ENCODE data around the gene ADAD1. TPM values are rescaled to one million over a fixed set of nuclear protein-coding genes. Genes with fewer than 3 reads are reported as not detected.

Gene ADAD1
- total RNA-seq, 1 experiment from 2014 or later = not detected

DNA sequence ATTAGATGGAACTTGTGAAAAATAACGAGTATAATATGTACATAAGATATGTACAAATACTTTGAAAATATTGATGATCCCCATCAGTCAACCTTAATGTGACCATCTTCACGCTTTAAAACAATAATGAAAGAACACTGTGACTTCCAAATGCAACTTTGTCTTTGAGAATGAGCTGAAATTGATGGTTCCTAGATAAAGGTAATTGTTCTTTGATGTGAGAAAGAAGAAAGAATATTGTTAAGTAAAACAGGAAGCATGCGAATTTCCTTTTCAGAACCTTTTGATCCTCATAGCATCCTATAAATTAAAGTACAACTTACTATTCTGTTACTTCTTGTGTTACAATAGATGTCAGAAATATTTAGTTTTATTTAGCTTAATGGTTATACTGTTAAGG lies 55.5 kb downstream of the ADAD1 start:
- no peak for DNase-seq (ENCODE audit: low spot score)
- in situ Hi-C loops (cut with HindIII; ENCODE audit: low sequenced_read_pairs) = no loop called here

DNA sequence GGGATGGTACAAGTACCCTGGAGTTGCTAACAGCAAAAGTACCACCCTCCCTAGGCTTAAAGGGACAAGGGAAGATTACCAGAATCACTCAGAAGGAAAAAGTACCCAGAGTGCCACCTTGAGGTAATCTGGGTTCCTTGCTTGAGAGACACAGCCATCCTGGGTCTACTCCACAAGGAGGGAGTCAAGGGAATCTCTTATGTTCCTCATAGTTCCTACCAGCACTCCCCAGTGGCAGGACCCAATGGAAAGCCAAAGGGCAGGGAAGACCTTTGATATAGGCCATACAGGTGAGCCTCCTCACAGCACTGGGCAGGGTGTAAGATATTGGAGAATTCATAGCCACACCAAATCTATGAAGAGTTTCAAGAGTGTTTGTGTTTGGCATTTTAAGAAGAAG lies 72.0 kb downstream of the ADAD1 start:
- peak; percentile 6 for DNase-seq (ENCODE audit: low spot score)
- in situ Hi-C loops (cut with HindIII; ENCODE audit: low sequenced_read_pairs) = no loop called here

DNA sequence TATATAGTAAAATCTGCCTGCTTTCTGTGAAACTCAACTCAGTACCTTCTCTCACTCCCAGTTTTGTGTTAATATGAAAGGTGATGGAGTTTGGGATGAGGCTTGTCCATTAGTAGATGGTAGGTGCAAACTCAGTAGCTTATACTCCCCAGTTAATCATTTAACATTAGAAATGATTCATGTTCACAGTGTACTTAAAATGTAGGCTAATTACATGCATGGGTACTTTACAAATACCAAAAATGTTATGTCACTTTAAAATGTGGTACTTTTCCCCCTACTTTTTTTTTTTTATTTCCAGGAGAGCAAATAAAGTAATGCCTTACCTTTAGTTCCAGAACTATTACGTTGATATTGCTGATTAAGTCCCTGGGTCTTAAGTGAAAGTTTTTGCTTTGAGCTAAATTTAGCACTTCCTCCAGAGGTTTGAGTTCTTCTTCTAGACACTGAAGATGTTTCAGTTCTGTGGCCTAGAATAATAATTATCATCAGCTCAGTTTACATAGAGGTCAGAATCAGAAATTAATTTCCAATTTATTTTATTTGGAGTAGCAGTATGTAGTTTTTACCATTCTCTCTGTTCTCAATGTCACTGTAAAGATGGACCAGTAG lies 74.7 kb downstream of the ADAD1 start:
- no peak for DNase-seq (ENCODE audit: low spot score)
- in situ Hi-C loops (cut with HindIII; ENCODE audit: low sequenced_read_pairs) = no loop called here

DNA sequence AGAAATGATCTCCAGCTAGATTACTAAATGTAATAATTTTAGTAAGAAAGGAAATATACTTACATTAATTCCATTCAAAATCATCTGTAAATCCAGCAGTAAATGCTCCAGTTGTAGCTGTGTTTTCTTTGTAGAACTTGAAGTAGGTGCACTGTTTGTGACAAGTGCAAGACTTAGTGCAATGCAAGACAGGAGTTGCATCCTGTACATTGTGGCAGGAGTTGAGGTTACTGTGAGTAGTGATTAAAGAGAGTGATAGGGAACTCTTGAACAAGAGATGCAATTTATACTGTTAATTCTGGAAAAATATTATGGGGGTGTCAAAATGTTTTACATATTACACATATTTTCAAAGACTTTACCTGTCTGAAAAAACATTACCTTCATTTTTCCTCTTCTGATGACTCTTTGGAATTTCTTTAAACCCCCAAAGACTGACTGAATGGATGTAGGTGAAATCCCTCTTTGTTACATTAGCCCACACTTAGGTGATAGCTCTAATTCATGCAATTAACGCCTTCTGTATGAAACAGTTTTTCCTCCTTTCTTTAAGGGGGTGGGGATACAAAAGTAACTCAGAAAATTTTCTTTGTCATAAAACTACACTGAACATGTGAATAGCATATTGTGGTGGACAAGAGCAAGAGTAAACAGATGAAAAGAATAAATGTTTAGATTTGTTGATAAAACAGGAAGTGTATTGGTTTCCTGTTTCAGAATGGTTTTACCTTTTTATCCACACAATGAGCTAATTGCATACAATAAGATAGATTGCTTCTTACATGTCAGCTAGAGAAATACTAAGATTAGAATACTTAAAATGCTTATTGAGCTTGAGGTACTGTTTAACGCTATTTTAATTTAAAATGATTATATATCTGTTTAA lies 77.7 kb downstream of the ADAD1 start, which contains the start of gene IL2:
Gene IL2, minus strand, starts transcription at position 495 of the 886 bp plus-strand sequence. Its CDS starts 285 bp downstream, at position 210.
- in situ Hi-C loops (cut with HindIII; ENCODE audit: low sequenced_read_pairs) = no loop called here
- no peak for DNase-seq (ENCODE audit: low spot score)

DNA sequence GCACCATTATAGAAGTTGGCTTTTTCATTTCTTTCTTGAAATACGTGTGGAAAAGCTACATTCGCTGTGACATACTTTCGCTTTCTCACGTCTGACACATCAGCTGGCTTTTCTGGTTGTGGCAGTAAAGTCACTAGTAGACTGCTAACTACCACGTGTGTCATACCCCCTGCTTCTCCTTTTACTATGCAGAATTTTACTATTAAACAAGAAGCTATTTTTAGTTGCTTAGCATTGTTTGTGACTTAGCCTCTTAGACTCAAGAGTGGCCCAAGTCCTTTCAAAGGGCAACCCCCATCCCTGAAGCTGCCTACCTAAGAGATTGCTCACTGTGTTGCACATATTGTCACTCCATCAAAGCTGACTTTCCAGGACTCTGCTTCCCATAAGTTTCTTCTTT lies 79.8 kb downstream of the ADAD1 start:
- in situ Hi-C loops (cut with HindIII; ENCODE audit: low sequenced_read_pairs) = no loop called here
- DNase-seq (ENCODE audit: low spot score) = no peak

DNA sequence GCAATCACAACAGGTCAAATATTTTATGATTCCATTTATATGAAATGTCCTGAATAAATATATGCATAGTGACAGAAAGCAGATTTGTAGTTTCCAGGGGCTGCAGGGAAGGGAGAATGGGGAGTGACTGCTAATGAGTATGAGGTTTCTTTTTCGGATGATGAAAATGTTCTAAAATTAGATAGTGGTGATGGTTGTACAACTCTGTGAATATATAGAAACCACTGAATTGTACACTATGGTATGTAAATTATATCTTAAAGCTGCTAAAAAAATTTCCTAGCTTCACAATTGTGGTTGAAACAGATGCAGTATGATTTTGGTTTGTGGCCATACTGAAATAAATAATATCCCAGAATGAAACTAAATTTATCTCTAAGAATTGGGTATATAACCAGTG lies 90.6 kb downstream of the ADAD1 start:
- in situ Hi-C loops (cut with HindIII; ENCODE audit: low sequenced_read_pairs) = no loop called here
- DNase-seq (ENCODE audit: low spot score) = no peak

DNA sequence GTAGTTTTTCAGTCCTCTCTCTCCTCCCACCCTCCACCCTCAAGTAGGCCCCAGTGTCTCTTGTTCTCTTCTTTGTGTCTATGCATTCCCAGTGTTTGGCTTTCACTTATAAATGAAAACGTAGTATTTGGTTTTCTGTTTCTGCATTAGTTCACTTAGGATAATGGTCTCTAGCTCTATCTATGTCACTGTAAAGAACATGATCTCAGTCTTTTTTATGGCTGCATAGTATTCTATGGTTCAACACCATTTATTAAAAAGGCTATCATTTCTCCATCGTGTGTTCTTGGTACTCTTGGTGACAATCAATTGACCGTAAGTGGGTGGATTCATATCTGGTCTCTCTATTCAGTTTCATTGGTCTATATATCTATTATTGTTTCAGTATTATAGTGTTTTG lies 96.4 kb downstream of the ADAD1 start:
- no peak for DNase-seq (ENCODE audit: low spot score)
- in situ Hi-C loops (cut with HindIII; ENCODE audit: low sequenced_read_pairs) = no loop called here

DNA sequence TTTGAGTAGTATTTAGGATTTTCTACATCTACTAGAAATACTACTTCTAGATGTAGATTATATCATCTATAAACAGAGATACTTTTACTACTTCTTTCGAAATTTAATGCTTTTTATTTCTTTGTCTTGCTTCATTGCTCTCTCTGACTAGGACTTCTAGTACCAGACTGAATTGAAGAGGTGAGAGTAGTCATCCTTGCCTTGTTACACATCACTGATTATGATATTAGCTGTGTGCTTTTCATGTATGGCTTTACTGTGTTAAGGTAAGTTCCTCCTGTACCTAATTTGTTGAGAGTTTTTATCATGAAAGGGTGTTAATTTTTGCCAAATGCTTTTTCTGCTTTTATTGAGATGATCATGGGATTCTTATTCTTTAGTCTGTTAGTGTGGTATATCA lies 97.3 kb downstream of the ADAD1 start:
- in situ Hi-C loops (cut with HindIII; ENCODE audit: low sequenced_read_pairs) = no loop called here
- DNase-seq (ENCODE audit: low spot score) = no peak

DNA sequence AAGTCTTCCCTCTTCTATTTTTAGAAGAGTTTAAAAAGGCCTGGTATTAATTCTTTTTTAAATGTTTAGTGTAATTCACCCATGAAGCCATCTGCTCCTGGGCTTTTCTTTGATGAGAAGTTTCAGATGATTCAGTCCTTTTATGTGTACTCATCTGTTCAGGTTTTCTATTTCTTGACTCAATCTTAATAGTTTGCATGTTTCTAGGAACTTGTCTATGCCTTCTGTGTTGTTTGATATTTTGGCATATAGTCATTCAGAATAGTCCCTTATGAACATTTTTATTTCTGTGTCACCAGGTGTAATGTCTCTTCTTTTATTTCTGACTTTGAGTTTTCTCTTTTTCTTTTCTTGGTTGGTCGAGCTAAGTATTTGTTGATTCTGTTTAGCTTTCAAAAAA lies 97.9 kb downstream of the ADAD1 start:
- in situ Hi-C loops (cut with HindIII; ENCODE audit: low sequenced_read_pairs) = no loop called here
- no peak for DNase-seq (ENCODE audit: low spot score)

Other genes with a start within 250 kb of the ADAD1 start
- 13.4 and 19.6 TPM in 2 replicates for gene BLTP1, start 226.7 kb upstream of the ADAD1 start, total RNA-seq (2014; rRNA removed; shearing (Covaris generic))
- not detected in 2 replicates for gene IL2, start 77.7 kb downstream of the ADAD1 start, total RNA-seq (2014; rRNA removed; shearing (Covaris generic))
- not detected in 2 replicates for gene IL21, start 242.1 kb downstream of the ADAD1 start, total RNA-seq (2014; rRNA removed; shearing (Covaris generic))